Heart left ventricle (tissue), 13 donors: Measurements from ENCODE around the gene DIO3.

Source experiments
- CTCF ChIP-seq, 12 donors: fragments of 200-600 bp; sonication (generic) in 4 of 12; IDR thresholded peaks; one replicate each; pipeline versions ENCODE4 v1.5.0 to v1.8.0; 2018 to 2022; ENCODE audit warnings: antibody characterized with exemption in 12 of 12, mild to moderate bottlenecking in 5 of 12
- POLR2A ChIP-seq, 2 donors: fragments of 450-650 bp; IDR thresholded peaks; one replicate each; pipeline ENCODE4 v1.6.1; 2017; ENCODE audit warnings: antibody characterized with exemption in 2 of 2, mild to moderate bottlenecking in 2 of 2, moderate library complexity in 2 of 2
- donor health status: ischemic (EF 13 %, LVEDD 7.1; RV severe dilation, severe dysfunction).
- donor health status: DM: no; HTN: yes; CAD: no.
- donor health status: DM: no; HTN: no; CAD: no.
- donor health status: ischemic (EF 25% LVEDD 6.9; RV normal size, moderate dysfunction).
- donor health status: ischemic (EF 25% LVEDD 5.7; RV mildly dilated, moderate dysfunction).
- donor health status: ischemic (EF 35%, LVEDD 5.7; RV mildly dilated, moderate dysfunction).
- donor health status: nonischemic (EF 11% LVEDD 7.7; RV severe dilation, severe dysfunction).
- donor health status: DM: yes; HTN: yes; CAD: no.
- donor health status: PGD.
- donor health status: ischemic (EF 29% LVEDD 5.4; RV normal size, mild dysfunction).
- donor health status: nonischemic (EF 23%, LVEDD 6.1; RV moderate dilation, normal function).

- TF ChIP-seq CTCF (IDR thresholded peaks at IDR 0.05) (no peak), POLR2A (IDR thresholded peaks at IDR 0.05) (no peak)
These were observed 44.5 kb downstream of the DIO3 start for GRCh38 chr14:101605836-101606235.
